Skeletal muscle cell (primary cell): ENCODE data around the gene PACS2.
"Not testable (repeated sequence)": the region's sequence is repeated elsewhere in the genome, so short reads cannot be mapped to it uniquely, and the experiment has no call there.

ENCODE experiments used
- DNase-seq: peaks from one replicate; pipeline ENCODE4 v3.0.0-alpha.2; 2010; ENCODE audit warnings: low read depth
- H3K4me3 ChIP-seq: 2 replicates; pipeline ENCODE4 v1.5.1; 2011; ENCODE audit warnings: low read depth, mild to moderate bottlenecking, control low read depth, low read length, moderate library complexity

Gene PACS2

DNA sequence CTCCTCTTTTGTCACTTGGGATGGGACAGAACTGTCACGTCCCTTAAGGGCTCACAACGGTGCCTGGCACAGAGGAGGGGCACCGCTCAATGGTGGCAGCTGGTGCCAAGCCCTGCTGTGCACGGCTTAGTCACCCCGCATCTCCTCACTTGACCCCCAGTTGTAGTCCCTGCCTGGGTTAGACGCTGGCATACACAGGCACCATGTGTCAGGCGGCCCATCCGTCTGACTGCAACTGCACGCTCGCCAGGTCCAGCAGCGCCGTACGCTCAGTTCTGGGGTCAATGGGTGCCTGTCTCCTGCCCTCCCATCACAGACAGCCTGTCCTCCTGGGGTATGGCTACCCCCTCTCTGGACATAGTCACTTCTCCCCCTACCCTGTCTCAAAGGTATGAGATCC lies 1.6 kb upstream of the PACS2 start:
- no peak overlapping the region for H3K4me3 ChIP-seq
- no peak for DNase-seq

DNA sequence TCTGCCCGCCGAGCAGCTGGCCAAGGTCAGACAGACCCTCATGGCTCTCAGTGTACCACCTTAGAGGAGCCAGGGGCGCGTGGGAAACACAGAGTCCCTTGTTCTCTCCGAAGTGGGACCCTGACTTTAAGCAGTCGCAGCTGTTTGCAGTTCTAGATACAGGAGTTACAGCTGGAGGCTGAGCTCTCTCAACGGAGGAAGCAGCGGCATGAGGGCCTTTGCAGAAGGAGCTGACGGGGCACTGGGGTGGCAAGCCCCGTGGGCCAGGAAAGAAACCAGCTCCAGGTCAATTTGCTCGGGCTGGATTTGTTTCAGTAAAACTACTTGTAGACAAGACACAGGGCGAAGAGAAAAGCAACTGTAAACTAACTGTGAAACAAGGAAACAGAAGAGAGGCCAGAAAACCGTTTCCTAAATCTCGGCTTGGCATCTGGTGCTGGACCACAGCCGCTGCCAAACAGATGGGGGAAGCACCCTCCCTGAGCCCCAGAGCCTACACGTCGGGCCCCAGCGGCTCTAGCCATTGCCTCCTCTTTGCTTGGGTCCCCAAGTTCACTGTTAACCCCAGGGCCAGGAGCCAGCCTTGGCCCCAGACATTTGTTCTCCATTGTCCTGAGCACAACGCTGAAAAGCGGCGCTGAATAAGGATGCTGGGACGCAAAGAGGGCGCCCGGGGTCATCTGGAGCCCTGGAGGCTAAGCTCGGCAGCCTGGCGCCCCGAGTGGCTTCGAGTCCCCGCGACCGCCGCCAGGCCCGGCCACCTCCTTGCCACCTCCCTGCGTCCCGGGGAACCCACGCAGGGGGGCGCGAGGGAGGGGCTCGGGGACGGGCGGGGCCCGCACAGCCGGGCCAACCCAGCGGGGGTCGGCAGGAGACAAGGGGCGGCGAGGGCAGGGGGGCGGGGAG lies 914 bp upstream of the PACS2 start:
- H3K4me3 ChIP-seq, result peak overlapping the region; percentile 50
- no peak for DNase-seq

DNA sequence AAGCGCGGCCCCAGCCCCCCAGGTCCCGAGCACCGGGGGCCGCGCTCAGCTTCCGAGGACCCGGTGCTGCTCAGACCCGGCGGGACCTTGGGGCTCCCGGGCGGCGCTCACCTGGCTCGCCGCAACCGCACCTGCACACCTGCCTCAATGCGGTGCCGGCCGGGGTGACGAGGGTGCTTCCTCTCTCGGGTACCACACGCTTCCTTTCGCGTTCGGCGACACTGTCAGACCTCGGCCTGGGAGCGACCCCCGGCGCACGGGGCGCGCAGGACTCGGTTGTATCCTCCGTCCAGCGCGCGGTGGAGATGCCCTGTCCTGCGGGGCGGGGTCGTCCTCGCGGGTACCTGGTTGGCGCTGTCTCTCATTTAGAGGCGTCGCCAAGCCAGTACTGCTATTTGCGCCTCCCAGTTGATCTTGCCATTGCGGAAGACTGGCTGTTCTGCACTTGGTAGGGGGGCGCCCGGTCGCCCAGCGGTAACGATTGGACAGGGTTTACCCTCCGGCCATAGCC lies 718 bp downstream of the PACS2 start:
- peak overlapping the region; percentile 74 for H3K4me3 ChIP-seq
- no peak for DNase-seq

DNA sequence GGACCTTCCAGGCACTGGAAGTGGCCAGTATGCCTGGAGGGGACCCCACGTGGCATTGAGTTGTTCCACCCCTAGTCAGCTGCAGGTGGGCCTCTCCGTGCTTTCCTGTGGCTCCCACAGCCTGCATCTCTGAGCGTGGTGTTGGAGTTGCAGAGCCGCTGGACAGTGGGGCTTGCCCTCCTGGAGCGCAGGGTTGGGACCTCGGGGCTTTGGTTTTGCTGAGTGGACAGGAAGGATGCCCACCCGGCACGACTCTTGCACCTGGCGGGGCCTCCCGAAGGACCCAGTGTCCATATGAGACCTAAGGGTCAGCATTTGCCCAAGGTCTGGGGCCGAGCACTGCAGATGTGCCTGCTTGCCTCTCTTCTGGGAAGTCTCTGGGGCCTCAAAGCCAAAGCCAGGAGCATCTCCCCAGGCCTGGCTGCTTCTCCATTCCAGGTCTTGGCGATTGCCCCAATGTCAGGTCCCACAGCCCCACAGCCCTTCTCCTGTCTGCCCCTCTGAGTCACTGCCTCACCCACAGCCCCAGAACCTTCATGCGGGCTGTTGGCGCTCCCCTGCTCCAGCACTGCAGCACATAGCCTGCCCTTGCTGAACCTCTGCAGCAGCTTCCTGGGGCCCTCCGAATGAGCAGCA lies 1.5 kb downstream of the PACS2 start:
- DNase-seq, result no peak

DNA sequence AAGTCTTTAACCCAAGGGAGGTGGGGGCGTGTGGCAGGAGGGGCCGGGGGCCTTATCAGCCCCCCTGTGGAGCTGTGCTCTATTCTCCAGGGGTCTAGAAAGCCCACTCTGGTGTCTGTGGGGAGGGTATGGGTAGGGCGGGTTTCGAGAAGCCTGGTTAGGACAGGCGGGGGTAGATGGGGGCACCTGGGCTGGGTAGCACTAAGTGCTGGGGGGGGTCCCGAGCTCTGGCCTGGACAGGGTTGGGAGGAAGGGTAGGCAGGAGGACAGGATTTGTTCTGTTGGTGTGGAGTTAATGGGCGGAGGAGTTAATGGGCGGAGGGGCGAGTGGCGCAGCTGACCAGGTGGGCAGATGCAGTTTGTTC lies 2.0 kb downstream of the PACS2 start:
- no peak for DNase-seq
- H3K4me3 ChIP-seq, result peak overlapping the region; percentile 74

More for the DNA sequence above, 1.5 kb downstream of the PACS2 start:
- H3K4me3 ChIP-seq, result peak overlapping the region; percentile 74

DNA sequence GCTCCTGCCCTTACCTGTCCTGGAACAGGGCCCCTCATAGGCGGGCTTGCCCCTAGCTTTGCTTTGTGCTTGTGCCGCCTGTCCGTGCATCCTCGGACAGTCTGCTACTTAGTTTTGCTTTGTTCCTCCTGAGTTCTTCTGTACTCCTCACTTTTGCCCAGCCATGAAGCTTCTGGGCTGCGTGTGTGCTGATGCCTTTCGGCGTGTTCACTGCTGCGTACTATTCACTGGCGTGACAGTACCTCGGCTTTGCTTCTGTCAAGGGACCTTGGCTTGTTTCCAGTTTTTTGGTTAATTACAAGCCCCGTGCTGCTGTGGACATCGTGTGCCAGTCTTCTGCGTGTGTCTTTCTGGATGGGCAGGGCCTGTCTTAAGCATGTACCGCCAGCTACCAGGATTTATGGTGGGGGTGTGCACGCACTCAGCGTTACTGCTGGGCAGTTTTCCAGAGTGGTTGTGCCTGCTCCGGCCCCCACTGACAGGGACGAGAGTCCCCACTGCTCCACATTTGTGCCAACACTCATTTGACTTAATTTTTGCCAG lies 2.5 kb downstream of the PACS2 start:
- DNase-seq, result no peak
- no peak overlapping the region for H3K4me3 ChIP-seq

DNA sequence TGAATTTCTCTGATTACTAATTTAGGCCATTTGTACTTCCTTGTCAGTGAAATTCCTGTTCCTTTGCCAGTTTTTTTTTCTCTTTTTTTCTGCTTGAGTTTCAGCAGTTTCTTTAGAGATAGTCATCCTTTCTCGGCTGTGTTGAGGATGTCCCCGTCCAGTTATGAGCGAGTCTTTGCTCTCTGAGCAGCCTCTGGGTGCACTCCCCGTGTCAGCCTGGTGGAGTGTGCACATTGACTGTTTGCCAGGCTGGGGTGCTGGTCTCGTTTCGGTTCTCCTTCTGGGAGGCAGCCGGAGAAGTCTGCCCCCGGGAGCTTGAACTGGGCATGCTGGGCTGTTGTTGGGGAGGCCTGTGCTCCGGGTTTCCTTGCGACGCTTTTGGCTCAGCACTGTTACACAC lies 3.0 kb downstream of the PACS2 start:
- DNase-seq, result no peak

DNA sequence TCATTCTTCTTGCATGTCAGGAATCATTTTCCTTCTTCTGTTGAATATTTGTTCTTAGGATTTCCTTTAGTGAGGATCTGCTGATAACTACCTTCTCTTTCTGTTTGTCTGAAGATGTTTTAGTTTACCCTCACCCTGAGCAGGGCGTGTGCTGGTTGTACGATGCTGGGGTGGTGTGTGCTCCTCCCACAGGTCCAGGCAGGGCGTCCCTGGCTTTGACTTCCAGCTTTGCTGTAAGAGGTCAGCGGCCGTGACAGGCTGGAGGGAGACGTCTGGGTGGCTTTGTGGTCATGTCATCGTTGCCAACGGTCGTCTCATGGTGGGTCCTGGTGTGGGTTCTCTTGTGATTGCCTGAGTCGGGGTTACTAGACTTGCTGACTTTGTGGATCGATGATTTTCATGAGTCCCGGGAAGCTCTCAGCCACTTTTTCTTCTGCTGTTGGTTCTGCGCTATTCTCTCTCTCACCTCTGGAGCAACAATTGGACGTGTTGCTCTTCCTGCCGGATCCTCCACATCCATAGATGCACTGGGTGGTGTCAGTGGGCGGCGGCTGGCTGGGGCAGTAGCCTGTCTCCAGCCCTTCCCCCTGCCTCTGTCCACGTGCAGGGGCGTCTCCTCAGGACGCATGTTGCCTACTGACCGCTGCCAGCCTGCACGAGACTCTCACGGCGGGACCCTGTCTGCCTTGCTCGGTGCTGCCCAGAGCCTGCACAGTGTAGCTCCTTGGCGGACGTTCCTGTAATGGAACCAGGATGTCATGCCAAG lies 8.4 kb downstream of the PACS2 start:
- no peak overlapping the region for H3K4me3 ChIP-seq
- no peak for DNase-seq

More for the DNA sequence above, 3.0 kb downstream of the PACS2 start:
- no peak overlapping the region for H3K4me3 ChIP-seq

DNA sequence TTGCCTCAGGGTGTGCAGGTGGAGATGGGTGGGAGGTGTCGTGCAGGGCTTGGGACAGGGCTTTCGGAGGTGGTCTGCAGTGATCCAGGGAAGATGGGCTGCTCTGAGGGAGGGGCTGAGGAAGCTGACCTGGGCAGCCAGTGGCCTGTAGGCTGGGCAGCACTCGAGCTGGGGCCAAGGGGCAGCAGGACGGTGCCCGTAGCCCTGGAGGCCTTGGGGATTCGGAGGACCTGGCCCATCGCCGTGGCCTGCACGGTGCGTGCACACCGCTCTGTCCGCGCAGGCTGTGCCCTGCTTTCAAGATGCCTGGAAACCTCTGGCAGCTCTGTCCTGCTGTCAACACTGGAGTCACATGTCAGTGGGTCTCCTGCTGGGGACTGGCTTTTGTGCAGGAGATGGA lies 9.1 kb downstream of the PACS2 start:
- no peak overlapping the region for H3K4me3 ChIP-seq
- DNase-seq, result no peak

DNA sequence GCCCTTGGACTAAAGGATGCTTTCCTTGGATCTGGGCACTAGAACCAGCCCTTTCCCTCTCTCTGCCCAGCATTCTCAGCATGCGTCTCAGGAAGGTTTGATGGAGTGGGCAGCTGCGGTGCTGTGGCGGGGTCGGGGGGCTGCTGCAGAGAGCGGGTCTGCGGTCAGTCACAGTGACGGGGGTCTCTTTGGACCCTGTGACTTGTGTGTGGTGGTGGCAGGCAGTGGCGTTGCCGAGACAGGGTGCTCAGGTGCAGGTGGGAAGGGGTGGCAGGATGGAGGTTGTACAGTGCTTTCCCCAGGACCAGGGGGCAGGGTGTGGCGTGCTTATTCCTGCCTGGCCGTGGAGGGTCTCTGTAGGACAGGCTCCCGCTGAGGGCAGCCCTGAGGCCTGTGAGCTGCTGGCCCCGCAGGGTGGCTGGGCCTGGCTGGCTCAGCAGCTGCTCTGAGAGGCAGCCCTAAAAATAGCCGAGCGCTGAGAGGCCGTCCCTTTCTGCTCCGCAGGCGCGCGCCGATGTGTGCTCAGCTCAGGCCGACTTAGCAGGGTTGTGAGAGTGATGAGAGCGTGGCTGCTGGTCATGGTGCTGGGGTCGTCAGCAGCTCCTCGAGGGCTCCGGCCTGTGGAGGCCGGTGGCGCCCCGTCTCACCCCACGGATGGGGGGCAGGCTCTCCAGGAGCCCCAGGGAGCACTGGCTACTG lies 9.7 kb downstream of the PACS2 start:
- DNase-seq, result no peak
- no peak overlapping the region for H3K4me3 ChIP-seq

DNA sequence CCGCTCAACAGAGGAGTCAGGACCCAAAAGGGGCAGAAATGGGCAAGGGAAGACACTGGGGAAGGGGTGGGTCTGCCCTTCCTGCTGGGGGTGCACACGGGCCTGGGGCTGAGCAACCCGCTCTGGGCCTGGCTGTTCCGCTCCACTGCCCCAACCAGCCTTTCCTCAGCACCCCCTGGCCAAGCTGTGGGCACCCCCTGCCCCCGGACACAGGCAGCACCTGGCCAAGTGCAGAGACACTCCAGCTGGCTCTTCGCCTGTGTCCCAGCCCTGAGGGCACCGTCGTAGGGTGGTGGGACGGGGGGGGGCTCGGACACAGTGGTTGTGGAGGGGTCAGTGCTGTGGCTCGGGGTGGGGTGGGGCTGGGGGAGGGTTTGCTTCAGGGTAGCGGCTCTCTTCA lies 10.3 kb downstream of the PACS2 start:
- DNase-seq, result no peak
- no peak overlapping the region for H3K4me3 ChIP-seq

DNA sequence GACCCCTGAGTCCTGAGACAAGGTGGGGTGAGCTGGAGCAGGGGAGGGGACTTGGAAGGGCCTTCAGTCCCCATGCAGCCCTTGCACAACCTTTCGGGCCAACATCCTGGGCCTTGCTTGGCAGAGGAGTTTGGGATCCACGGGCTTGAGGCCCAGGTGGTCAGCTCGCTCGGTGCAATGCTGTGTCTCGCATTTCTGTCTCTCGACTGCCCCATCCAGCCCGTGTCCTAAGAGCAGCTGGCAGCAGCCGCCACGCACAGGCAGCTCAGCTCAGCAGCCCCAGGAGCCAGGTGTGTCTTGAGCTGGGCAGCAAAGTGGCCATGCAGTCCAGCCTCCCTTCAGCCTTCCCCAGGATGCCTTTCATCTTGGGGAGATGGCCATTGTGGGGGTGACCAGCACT lies 10.8 kb downstream of the PACS2 start:
- no peak for DNase-seq
- no peak overlapping the region for H3K4me3 ChIP-seq

DNA sequence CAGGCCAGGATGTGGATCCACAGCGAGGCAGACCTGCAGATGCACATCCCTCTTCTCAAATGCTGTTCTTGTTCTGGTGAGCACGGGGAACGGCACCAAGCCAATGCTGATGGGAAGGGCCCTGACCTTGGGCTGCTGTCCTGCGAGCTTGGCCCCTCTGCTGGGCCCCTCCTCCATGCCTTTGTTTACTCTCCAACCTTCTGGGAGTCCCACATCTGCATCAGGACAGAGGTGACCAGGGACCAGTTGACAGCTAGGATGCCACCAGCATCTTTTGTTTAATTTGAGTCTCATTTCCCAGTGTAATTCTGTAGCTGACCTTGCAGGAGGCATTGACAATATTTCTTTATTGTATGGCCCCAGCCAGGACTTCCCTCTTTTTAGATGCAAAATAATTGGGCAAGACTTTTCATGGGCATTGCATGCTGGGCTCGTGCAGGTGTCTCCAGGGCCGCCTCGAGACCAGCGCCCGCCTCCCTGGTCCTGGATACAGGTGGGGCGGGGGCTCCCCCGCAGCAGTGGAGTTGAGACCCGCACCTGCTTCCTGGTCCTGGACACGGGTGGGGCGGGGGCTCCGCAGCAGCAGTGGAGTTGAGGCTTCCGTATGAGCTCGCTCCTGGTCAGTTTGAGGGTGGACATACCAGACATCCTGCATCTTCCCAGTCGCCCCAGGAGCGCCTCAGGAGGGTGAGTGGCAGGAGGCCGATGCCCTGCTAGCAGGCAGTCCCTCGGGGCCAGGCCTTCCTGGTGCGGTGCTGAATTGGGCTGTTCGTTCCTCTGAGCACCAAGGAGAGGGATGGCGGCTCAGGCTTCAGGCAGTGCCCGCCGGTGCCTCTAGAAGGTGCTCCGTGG lies 11.4 kb downstream of the PACS2 start:
- DNase-seq, result no peak
- H3K4me3 ChIP-seq, result no peak overlapping the region

DNA sequence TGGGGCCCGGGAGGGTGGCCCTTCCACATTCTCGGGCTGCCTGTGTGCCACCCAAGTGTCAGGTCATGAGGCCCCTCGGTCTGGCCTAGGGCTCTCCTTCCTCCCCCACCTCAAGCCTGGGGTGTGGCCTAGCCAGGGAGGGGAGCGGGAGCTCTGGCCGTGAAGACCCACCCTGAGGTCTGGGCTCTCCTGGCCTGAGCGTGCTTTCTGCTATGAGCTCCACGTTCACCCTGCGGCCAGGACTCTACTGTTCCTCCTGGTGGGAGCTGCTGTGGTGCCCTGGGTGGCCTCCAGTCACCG lies 12.0 kb downstream of the PACS2 start:
- no peak overlapping the region for H3K4me3 ChIP-seq
- DNase-seq, result no peak

DNA sequence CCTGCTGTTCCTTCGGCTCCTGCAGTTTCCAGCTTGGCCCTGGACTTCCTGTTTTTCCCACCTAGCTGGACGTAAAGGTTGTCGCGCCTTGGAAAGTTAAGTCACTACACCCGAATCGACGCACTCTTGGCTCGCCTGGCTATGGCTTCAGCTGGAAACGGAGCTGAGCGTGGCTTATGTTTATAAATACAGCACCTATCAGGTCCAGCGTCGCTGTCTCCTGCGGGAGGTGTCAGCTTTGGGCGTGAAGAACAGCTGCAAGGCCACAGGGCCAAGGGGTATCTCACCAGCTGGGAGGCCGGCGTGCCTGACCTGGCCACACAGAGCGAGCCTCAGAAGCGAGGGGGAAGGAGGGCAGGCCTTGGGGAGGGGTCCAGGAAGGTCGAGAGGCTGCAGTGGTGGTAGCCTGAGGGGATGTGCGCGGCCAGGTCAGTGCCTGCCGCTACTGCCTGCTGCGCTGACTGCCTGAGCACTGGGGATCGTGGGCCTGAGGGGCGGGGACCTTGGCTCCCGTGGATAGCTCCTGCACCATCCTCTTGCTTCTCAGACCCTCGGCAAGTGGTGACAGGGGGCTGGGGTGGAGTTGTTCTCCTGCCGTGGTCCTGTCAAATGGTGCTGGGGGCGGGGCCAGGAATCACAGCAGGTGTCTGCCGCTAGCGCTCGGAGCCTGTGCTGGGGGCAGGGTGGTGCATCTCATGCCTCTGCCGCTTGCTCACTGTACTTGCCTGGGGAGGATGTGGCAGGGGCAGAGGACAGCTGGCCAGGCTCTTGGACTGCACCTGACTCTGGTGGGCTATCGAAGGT lies 12.5 kb downstream of the PACS2 start:
- H3K4me3 ChIP-seq, result no peak overlapping the region
- no peak for DNase-seq

DNA sequence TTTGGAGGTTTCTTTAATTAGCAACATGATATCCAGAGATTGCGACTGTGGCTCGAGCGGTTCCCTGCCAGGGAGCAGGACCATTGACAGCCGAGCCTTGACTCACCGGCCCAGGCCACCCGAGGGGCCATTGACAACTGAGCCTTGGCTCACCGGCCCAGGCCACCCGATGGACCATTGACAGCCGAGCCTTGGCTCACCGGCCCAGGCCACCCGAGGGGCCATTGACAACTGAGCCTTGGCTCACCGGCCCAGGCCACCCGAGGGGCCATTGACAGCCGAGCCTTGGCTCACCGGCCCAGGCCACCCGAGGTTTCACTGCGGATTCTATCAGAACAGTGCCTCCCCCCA lies 13.1 kb downstream of the PACS2 start:
- H3K4me3 ChIP-seq, DNase-seq: not testable (repeated sequence)

DNA sequence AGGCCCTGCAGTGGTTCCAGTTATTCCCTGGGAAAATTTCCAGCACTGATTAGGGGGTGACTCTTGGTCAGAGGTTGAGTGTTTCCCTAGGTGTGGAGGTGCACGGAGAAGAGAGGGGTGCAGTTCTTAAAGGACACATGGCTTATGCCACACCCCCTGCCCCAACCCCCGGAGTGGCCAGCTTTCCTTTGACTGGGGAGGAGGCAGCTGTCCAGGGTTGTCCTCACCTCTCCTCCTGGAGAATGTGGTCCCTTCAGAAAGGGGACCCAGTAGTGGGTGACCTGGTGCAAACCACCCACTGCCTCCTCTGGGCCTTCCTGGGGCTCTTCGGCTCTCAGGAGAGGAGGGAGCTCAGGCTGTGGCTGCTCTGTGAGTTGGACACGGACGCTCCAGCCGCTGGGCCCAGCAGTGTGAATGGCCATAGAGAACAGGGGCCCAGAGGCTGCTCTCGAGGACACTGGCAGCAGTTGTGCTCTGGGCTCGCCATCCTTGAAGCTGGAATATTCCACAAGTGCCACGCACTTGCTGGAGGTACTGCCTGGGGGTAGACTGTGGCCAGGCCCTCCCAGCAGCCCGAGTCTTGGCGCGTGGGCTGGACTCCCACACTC lies 13.6 kb downstream of the PACS2 start:
- H3K4me3 ChIP-seq, result no peak overlapping the region
- no peak for DNase-seq
